Head of caudate nucleus (tissue), 42 donors: ENCODE results near the gene RAPGEF6.
A peak's percentile ranks its signal among the peaks of the same experiment; 100 is the strongest.

Experiments used
- DNase-seq, 42 donors: peaks; one replicate each; pipeline versions ENCODE4 v3.0.0 to v3.0.0-alpha.2; 2020 to 2021; ENCODE audit warnings: mixed read lengths in 7 of 42
- intact Hi-C: fragments of 100-400 bp; cut with DNase I; formaldehyde crosslinking; loops from one replicate; pipeline ENCODE4 v1.15.0; 2022

RAPGEF6 gene

DNA sequence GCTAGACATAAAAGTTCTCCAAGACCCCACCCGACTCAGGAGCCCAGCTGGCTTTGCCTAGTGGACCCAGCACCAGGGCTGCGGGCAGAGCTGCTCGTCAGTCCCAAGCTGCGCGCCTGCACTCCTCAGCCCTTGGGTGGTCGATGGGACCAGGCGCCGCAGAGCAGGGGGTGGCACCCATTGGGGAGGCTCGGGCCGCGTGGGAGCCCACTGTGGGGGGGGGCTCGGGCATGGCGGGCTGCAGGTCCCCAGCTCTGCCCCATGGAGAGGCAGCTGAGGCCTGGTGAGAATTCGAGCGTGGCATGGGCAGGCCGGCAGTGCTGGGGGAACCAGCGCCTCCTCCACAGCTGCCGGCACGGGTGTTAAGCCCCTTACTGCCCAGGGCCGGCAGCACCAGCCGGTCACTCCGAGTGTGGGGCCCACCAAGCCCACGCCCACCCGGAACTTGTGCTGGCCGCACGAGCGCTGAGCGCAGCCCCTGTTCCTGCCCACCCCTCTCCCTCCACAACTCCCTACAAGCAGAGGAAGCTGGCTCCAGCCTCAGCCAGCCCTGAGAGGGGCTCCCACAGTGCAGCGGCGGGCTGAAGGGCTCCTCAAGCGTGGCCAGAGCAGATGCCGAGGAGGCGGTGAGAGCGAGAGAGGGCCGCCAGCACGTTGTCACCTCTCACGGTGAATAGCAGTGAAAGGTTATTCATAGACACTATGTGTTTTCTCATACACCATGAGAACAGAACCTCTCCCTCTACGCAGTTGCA, 54.9 kb downstream of the RAPGEF6 start:
- no peak for DNase-seq
- intact Hi-C loops = no loop called here

GRCh38 chr5:131575660-131576227, 59.3 kb downstream of the RAPGEF6 start:
- DNase-seq = no peak
- intact Hi-C loops = no loop called here

DNA sequence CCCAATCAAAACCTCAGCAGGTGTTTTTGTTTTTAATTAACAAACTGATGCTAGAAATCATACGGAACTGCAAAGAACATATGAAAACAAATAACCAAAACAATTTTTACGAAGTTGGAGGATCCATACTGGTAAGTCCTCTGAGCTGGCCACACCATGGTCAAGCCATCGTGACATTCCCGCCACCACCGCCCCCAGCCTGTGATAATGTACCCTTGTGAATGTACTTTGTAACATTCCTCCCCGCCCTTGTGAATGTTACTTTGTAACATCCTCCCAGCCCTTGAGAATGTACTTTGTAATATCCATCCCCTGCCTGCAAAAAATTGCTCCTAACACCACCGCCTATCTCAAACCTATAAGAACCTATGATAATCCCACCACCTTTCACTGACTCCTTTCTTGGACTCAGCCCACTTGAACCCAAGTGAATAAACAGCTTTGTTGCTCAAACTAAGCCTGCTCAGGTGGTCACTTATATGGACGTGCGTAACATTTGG, 63.3 kb downstream of the RAPGEF6 start:
- intact Hi-C loops = no loop called here

GRCh38 chr5:131570757-131571156, 64.3 kb downstream of the RAPGEF6 start:
- DNase-seq = no peak
- intact Hi-C loops = no loop called here

More for the DNA sequence above, 63.3 kb downstream of the RAPGEF6 start:
- DNase-seq = no peak

DNA sequence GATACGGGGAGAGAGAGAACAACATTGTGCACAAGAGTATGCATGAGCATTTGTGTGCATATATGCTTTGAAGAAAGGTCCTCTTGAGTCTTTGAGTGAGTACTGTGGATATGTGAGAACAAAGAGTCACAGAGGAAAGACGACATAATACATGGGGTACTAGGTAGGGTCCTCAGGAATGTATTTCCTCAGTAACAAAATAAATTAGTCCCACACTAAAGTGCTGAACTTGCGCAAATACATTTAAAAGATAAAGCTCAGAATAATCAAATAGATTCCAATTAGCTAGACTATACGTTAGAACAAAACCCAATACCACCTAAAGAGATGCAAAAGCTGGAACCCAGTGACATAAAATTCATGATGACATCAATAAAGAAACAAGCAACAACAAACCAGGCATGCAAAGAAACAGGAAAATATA, 70.8 kb downstream of the RAPGEF6 start:
- intact Hi-C loops = no loop called here
- DNase-seq = no peak

DNA sequence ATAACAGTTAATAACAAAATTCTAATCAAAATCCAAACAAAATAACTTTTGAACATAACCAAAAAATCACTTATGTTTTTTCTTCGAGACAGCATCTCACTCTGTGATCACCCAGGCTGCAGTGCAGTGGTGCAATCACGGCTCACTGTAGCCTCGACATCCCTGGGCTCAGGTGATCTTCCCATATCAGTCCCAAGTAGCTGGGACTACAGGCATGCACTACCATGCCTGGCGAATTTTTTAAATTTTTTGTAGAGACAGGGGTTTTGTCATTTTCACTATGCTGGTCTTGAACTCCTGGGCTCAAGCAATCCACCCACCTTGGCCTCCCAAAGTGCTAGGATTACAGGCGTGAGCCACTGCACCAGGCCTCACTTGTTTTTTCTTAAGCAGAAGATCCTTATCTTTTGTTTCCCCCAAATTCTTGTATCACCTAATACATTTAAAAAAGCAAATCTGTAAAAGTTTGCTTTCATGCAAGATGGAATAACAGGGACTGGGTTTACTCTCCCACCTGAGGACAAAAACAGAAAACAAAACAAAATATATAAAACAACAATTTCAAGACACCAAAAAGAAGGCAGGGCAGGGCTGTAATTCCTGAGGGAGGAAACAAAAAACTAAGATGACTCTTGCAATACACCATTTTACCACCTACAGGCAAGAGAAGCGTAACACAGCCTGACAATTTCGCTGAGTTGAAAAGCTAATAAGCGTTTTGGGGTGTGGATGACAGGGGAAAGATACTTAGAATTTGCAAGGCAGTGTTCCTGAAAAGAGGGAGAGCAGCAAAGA, 71.4 kb downstream of the RAPGEF6 start:
- intact Hi-C loops = no loop called here
- DNase-seq = peak in 3 of 42 donors; percentile 16 to 54 (median 21)

DNA sequence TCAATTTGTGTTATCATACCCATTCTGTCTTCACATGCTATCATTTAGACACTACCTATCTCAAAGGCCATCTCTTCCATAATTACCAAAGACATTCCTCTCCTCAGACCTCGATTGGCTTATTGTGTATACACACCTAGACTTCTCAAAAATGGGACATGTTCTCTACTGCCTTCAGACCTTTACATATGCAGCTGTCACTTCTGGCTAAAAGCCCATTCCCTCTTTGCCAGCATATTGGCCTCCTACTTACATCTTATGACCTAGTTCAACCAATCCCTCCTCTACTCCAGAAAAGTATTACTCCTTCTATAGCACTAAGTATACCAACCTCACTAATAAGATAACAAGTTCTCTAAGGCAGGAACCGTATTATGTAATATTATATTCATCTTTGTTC, 84.4 kb downstream of the RAPGEF6 start:
- no peak for DNase-seq
- intact Hi-C loops = no loop called here

- intact Hi-C loops = no loop called here
- DNase-seq = no peak
These were observed 86.9 kb downstream of the RAPGEF6 start for GRCh38 chr5:131548176-131548575.

- intact Hi-C loops = no loop called here
- no peak for DNase-seq
These were observed 89.2 kb downstream of the RAPGEF6 start for GRCh38 chr5:131545845-131546244.

- intact Hi-C loops = no loop called here
- DNase-seq = no peak
These were observed 92.3 kb downstream of the RAPGEF6 start for GRCh38 chr5:131542723-131543122.

DNA sequence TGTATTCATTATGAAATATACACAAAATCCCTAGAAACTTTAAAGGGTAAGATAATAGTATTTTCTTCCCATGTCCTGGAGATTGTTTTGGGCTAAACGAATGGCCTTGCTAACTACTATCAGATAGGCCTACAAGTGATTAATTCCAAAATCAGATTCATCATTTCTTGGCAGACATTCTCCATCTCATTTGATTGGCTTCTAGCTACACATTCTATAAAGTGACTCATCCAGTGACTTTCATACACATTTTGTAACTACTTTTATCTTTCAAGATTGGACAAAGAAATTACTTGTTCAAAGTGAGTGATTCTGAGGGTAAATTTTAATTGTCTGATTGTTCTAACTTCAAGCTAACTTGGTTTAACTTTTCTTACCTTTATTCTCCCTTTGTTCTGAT, 93.3 kb downstream of the RAPGEF6 start:
- no peak for DNase-seq
- intact Hi-C loops = no loop called here

DNA sequence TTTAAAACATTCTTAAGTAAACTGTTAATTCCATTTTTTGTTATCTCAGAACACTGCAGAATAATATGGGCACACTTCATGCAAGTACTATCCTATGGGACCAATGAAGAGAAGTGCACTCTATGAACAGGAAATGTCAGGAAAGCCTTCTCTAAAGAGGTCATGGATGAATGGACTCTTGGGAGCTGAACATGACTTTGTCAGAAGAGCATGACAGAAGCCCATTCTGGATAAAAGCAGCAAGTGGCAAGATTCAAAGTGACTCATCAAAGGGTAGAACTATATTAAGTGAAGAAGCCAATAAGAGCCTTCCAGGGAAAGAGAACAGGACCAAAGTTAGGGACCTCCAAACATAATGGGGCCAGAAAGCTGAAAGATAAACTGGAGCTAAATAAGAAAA, 94.0 kb downstream of the RAPGEF6 start:
- DNase-seq = no peak
- intact Hi-C loops = no loop called here

DNA sequence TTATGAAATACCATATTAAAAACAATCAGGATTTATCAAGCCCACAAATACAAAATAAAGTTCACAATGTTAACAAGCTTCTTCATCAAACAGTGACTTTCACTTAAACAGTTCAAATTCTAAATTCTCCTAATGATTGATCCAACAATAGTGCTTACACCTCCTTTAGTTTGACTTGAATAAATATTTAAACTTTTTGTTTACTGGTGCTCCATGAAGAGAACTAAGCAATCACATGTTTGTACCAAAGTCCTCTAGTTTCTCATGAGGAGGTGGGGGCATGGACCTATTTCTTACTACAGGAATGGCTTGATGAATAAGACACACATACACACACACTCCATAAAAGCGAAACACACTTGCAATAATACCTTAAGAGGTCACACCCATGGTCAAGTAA, 95.8 kb downstream of the RAPGEF6 start:
- intact Hi-C loops = no loop called here
- DNase-seq = no peak

GRCh38 chr5:131538177-131538593, 96.8 kb downstream of the RAPGEF6 start:
- no peak for DNase-seq
- intact Hi-C loops = no loop called here

DNA sequence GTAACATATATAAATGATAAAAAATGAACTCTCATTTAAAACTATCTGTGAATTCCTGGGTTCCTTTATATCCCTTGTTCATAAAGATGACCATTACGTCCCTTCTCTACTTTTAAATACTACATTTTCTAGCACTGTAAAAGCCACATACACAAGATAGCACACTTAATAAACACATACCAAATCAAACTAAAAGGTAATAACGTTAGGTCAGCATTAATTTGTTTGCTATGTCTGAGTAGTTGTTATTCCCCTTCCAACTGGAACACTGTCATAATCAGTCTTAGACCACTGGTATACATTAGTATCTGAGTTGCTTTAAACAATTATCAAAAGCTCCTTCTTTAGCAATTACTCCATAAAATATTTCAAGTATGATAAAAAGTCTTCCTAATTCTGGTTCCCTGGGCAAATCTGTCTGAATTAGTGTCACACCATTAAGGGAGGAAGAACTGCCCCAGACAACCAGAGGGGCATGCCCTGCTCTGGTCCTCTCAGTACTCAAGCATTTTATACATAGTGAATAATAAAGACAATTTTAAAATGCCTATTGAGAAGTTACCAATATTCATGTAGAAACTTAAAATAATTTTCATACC, 98.1 kb downstream of the RAPGEF6 start:
- intact Hi-C loops = no loop called here
- no peak for DNase-seq

GRCh38 chr5:131536211-131536826, 98.7 kb downstream of the RAPGEF6 start:
- DNase-seq = no peak
- intact Hi-C loops = no loop called here

GRCh38 chr5:131534974-131535373, 100.1 kb downstream of the RAPGEF6 start:
- intact Hi-C loops = no loop called here
- DNase-seq = no peak

DNA sequence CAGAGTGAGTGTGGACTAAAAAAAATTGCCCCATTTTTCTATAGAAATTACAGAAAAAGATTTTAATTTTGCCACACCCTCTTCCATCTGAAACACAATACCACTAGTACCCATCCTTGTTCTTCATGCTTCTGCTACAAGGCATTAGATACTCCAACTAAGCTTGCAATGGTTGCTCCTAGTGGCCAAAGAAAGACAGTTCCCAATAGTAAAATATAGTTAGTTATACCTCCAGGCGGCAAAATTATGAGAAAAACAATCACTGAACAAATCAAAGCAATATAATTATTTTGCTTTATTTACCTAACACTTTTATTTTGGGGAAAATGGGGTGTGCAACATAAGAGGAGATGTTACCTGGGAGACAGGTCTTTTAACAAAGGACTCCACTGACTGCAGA, 101.2 kb downstream of the RAPGEF6 start:
- DNase-seq = no peak
- intact Hi-C loops = no loop called here

- intact Hi-C loops = no loop called here
- peak in 2 of 42 donors; percentile 12 to 37 for DNase-seq
These were observed 102.9 kb downstream of the RAPGEF6 start for GRCh38 chr5:131532031-131532640.
